RKO (cell line): ENCODE measurements around the gene GABRG3.

Experiments used
- DNase-seq: peaks from one replicate; pipeline ENCODE4 v3.0.0-alpha.2; 2016; ENCODE audit warnings: low spot score

The GABRG3 gene

GRCh38 chr15:27509014-27509413 is 538.0 kb downstream of the GABRG3 start:
- no peak for DNase-seq

- DNase-seq = no peak
Observed at GRCh38 chr15:27512281-27513001, 541.5 kb downstream of the GABRG3 start.

GRCh38 chr15:27514526-27514925 is 543.5 kb downstream of the GABRG3 start:
- no peak for DNase-seq

- no peak for DNase-seq
Observed at GRCh38 chr15:27527490-27528067, 556.6 kb downstream of the GABRG3 start.

- DNase-seq = no peak
Observed at GRCh38 chr15:27529399-27529798, 558.4 kb downstream of the GABRG3 start.

- no peak for DNase-seq
Observed at GRCh38 chr15:27530994-27531393, 560.0 kb downstream of the GABRG3 start.

- no peak for DNase-seq
Observed at GRCh38 chr15:27532358-27532757, 561.4 kb downstream of the GABRG3 start.

- DNase-seq = no peak
Observed at GRCh38 chr15:27535445-27536129, 564.6 kb downstream of the GABRG3 start.

- DNase-seq = no peak
Observed at GRCh38 chr15:27538325-27538724, 567.3 kb downstream of the GABRG3 start.

- DNase-seq = no peak
Observed at GRCh38 chr15:27541581-27541980, 570.6 kb downstream of the GABRG3 start.

- no peak for DNase-seq
Observed at GRCh38 chr15:27545494-27546255, 574.7 kb downstream of the GABRG3 start.

GRCh38 chr15:27549746-27550145 is 578.8 kb downstream of the GABRG3 start:
- no peak for DNase-seq

GRCh38 chr15:27550635-27551034 is 579.7 kb downstream of the GABRG3 start:
- no peak for DNase-seq

- no peak for DNase-seq
Observed at GRCh38 chr15:27561816-27562215, 590.8 kb downstream of the GABRG3 start.

- DNase-seq = no peak
Observed at GRCh38 chr15:27563765-27564370, 592.9 kb downstream of the GABRG3 start.

- DNase-seq = no peak
Observed at GRCh38 chr15:27564656-27565055, 593.7 kb downstream of the GABRG3 start.

- no peak for DNase-seq
Observed at GRCh38 chr15:27570746-27571145, 599.8 kb downstream of the GABRG3 start.

GRCh38 chr15:27573805-27574485 is 603.0 kb downstream of the GABRG3 start:
- DNase-seq = no peak

- DNase-seq = no peak
Observed at GRCh38 chr15:27574541-27575054, 603.6 kb downstream of the GABRG3 start.

GRCh38 chr15:27575521-27575920 is 604.5 kb downstream of the GABRG3 start:
- DNase-seq = no peak

- no peak for DNase-seq
Observed at GRCh38 chr15:27576576-27576975, 605.6 kb downstream of the GABRG3 start.
